Chondrocyte (in vitro differentiated cells): Measurements from ENCODE around the gene CCDC82. TPM values are rescaled to one million over a fixed set of nuclear protein-coding genes. Genes with fewer than 3 reads are reported as not detected.
"Not testable (repeated sequence)": the region's sequence is repeated elsewhere in the genome, so short reads cannot be mapped to it uniquely, and the experiment has no call there.

Experiments
- DNase-seq: peaks from one replicate; pipeline ENCODE4 v3.0.0; 2021; ENCODE audit warnings: mixed read lengths, low spot score
- H3K27ac Mint-ChIP-seq: one replicate; pipeline ENCODE4 v1.8.0; 2021; ENCODE audit warnings: mild to moderate bottlenecking, moderate library complexity, mixed read lengths; ENCODE audit not compliant: unreplicated experiment
- H3K27me3 Mint-ChIP-seq: 2 replicates; pipeline ENCODE4 v1.8.0; 2021; ENCODE audit warnings: low read depth, mixed read lengths
- H3K36me3 Mint-ChIP-seq: 2 replicates; pipeline ENCODE4 v1.8.0; 2021; ENCODE audit warnings: low read depth, mixed read lengths
- H3K4me1 Mint-ChIP-seq: 2 replicates; pipeline ENCODE4 v1.8.0; 2021; ENCODE audit warnings: low read depth, mild to moderate bottlenecking, mixed read lengths
- H3K4me3 Mint-ChIP-seq: one replicate; pipeline ENCODE4 v1.8.0; 2021; ENCODE audit warnings: mild to moderate bottlenecking, moderate library complexity, mixed read lengths; ENCODE audit not compliant: unreplicated experiment
- H3K9me3 Mint-ChIP-seq: 2 replicates; pipeline ENCODE4 v1.8.0; 2021; ENCODE audit warnings: low read depth, mixed read lengths
- CTCF ChIP-seq: fragments of 200-600 bp; sonication (generic); IDR thresholded peaks from 2 replicates; pipeline ENCODE4 v1.5.0; 2021; ENCODE audit warnings: antibody characterized with exemption, mild to moderate bottlenecking, moderate library complexity
- long read RNA-seq: library from polyadenylated mRNA; stranded (forward); transcript quantifications from one replicate; pipeline ENCODE4 v2.0.0, GENCODE V29; 2021
- total RNA-seq: library from RNA; stranded (reverse); gene quantifications from 3 replicates; pipeline ENCODE4 v1.2.1, GENCODE V29; 2021

Gene CCDC82
- total RNA-seq = 20.3 to 23.6 TPM (median 21.3 TPM) in 3 replicates
- long read RNA-seq, full-length matches to known transcripts = 44 of 52 reads
- long read RNA-seq, partial matches to known transcripts = 0 of 52 reads
- long read RNA-seq, other reads (novel, unspliced or antisense) = 8 of 52 reads

GRCh38 chr11:96389720-96390487, at the start of gene CCDC82, which contains the start of gene JRKL:
Gene CCDC82, minus strand, starts transcription at chr11:96389912. Its CDS starts 5,165 bp downstream, at chr11:96384747.
Gene JRKL, plus strand, starts transcription at chr11:96390013. Its CDS starts 637 bp downstream, at chr11:96390650.
- H3K4me1 Mint-ChIP-seq = peaks cover 48% of the 10 kb centered on the region
- peak within 1 kb of the TSS; percentile 97 for H3K27ac Mint-ChIP-seq
- H3K27me3 Mint-ChIP-seq = no peaks in the 10 kb centered on the region
- H3K4me3 Mint-ChIP-seq = peak within 1 kb of the TSS; percentile 96
- TF ChIP-seq CTCF = no peak
- peaks cover 8% of the 10 kb centered on the region for H3K9me3 Mint-ChIP-seq
- DNase-seq = peak; percentile 98
- peaks cover 5% of the 10 kb centered on the region for H3K36me3 Mint-ChIP-seq

GRCh38 chr11:96432654-96433053, 42.9 kb upstream of the CCDC82 start:
- H3K4me1 Mint-ChIP-seq, H3K27ac Mint-ChIP-seq, H3K4me3 Mint-ChIP-seq, DNase-seq: not testable (repeated sequence)
- H3K27me3 Mint-ChIP-seq = peaks cover 63% of the 10 kb centered on the region
- H3K9me3 Mint-ChIP-seq = peaks cover 15% of the 10 kb centered on the region
- H3K36me3 Mint-ChIP-seq = peaks cover 11% of the 10 kb centered on the region

DNA sequence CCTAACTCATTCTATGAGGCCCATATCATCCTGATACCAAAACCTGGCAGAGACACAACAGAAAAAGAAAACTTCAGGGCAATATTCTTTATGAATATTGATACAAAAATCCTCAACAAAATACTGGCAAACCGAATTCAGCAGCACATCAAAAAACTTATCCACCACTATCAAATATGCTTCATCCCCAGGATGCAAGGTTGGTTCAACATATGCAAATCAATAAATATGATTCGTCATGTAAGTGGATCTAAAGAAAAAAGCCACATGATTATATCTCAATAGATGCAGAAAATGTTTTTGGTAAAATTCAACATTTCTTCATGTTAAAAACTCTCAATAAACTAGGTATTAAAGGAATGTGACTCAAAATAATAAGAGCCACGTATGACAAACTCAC, 41.0 kb upstream of the CCDC82 start:
- peaks cover 15% of the 10 kb centered on the region for H3K9me3 Mint-ChIP-seq
- no peak for TF ChIP-seq CTCF
- no peak for DNase-seq
- peaks cover 11% of the 10 kb centered on the region for H3K36me3 Mint-ChIP-seq
- H3K27me3 Mint-ChIP-seq = peaks cover 48% of the 10 kb centered on the region
- peaks cover 5% of the 10 kb centered on the region for H3K4me1 Mint-ChIP-seq
- no peak overlapping the region for H3K4me3 Mint-ChIP-seq
- no peak overlapping the region for H3K27ac Mint-ChIP-seq

GRCh38 chr11:96424693-96425092, 35.0 kb upstream of the CCDC82 start:
- no peak overlapping the region for H3K27ac Mint-ChIP-seq
- peaks cover 7% of the 10 kb centered on the region for H3K27me3 Mint-ChIP-seq
- peaks cover 5% of the 10 kb centered on the region for H3K4me1 Mint-ChIP-seq
- H3K4me3 Mint-ChIP-seq = no peak overlapping the region
- no peak for TF ChIP-seq CTCF
- peaks cover 8% of the 10 kb centered on the region for H3K9me3 Mint-ChIP-seq
- no peak for DNase-seq
- peaks cover 1% of the 10 kb centered on the region for H3K36me3 Mint-ChIP-seq

- no peak for DNase-seq
- no peak for TF ChIP-seq CTCF
- H3K27ac Mint-ChIP-seq = no peak overlapping the region
- H3K9me3 Mint-ChIP-seq = no peaks in the 10 kb centered on the region
- peaks cover 4% of the 10 kb centered on the region for H3K27me3 Mint-ChIP-seq
- no peak overlapping the region for H3K4me3 Mint-ChIP-seq
- H3K36me3 Mint-ChIP-seq = peaks cover 2% of the 10 kb centered on the region
- H3K4me1 Mint-ChIP-seq = peaks cover 4% of the 10 kb centered on the region
Measured at GRCh38 chr11:96413408-96413807, 23.7 kb upstream of the CCDC82 start.
